ENCODE measurements around the gene SOCS2. TPM values are rescaled to one million over a fixed set of nuclear protein-coding genes. Genes with fewer than 3 reads are reported as not detected.

Gene SOCS2
- total and polyA plus RNA-seq, 11 donors, result 9.2 to 46.5 (median 19.0) TPM

GRCh38 chr12:93563807-93564538, 8.5 kb upstream of the SOCS2 start:
- Histone ChIP-seq H3K4me1 (peaks cover 0 to 4% (median 0%) of the 10 kb centered on the region in 12 donors), H3K4me3 (no peak overlapping the region), H3K27me3 (peaks cover 0 to 2% (median 0%) of the 10 kb centered on the region in 9 donors), H3K9me3 (peaks cover 0 to 12% (median under 1%) of the 10 kb centered on the region in 12 donors), H3K27ac (no peak overlapping the region), H3K36me3 (peaks cover 0 to 51% (median 15%) of the 10 kb centered on the region in 9 donors)
- ATAC-seq (peak in 2 of 4 donors; percentile 24 to 50), DNase-seq (no peak)
- 61 to 65% (median 62%) methylated on average over 6 of the region's 6 CpGs for WGBS, 4 donors
- intact Hi-C loops (cut with DNase I), result loop anchor here in 4 of 10 donors (5.0 to 10.0 kb wide), 3 partner anchors 57 to 331 kb away; no protein-coding TSS in a partner anchor
- no peak for TF ChIP-seq POLR2A (IDR thresholded peaks at IDR 0.05)
- peak in 5 of 12 donors; percentile 18 to 39 (median 31) for TF ChIP-seq CTCF (IDR thresholded peaks at IDR 0.05)

- intact Hi-C loops (cut with DNase I), result loop anchor here in 9 of 10 donors (2.0 to 10.0 kb wide), 6 partner anchors 61 to 512 kb away; no protein-coding TSS in a partner anchor
- DNase-seq (no peak), ATAC-seq (no peak)
- H3K27me3 ChIP-seq, result peaks cover 0 to 2% (median 0%) of the 10 kb centered on the region in 9 donors
- TF ChIP-seq POLR2A (IDR thresholded peaks at IDR 0.05), result no peak
- peaks cover 0 to 6% (median 0%) of the 10 kb centered on the region in 12 donors for H3K4me1 ChIP-seq
- 89 to 98% (median 94%) methylated on average over 3 of the region's 3 CpGs for WGBS, 4 donors
- peaks cover 0 to 4% (median 0%) of the 10 kb centered on the region in 12 donors for H3K9me3 ChIP-seq
- no peak overlapping the region for H3K27ac ChIP-seq
- peaks cover 0 to 51% (median 15%) of the 10 kb centered on the region in 9 donors for H3K36me3 ChIP-seq
- H3K4me3 ChIP-seq, result no peak overlapping the region
These were observed 6.7 kb upstream of the SOCS2 start for GRCh38 chr12:93565760-93566159.

GRCh38 chr12:93567174-93567573, 5.3 kb upstream of the SOCS2 start:
- DNase-seq, result no peak
- intact Hi-C loops (cut with DNase I), result loop anchor here in 9 of 10 donors (2.0 to 10.0 kb wide), 6 partner anchors 62 to 510 kb away; no protein-coding TSS in a partner anchor
- no peaks in the 10 kb centered on the region for H3K9me3 ChIP-seq
- H3K27ac ChIP-seq, result no peak overlapping the region
- peaks cover 0 to 10% (median 0%) of the 10 kb centered on the region in 12 donors for H3K4me1 ChIP-seq
- no peak for TF ChIP-seq POLR2A (IDR thresholded peaks at IDR 0.05)
- H3K27me3 ChIP-seq, result peaks cover 0 to 6% (median 0%) of the 10 kb centered on the region in 9 donors
- H3K36me3 ChIP-seq, result peaks cover 0 to 50% (median 15%) of the 10 kb centered on the region in 9 donors
- no peak overlapping the region for H3K4me3 ChIP-seq
- ATAC-seq, result no peak
- 60 to 78% (median 67%) methylated on average over 3 of the region's 3 CpGs for WGBS, 4 donors

- 80 to 90% (median 85%) methylated on average over 3 of the region's 3 CpGs for WGBS, 4 donors
- Histone ChIP-seq H3K27ac (no peak overlapping the region), H3K27me3 (peaks cover 0 to 15% (median 0%) of the 10 kb centered on the region in 9 donors), H3K36me3 (peaks cover 0 to 42% (median 15%) of the 10 kb centered on the region in 9 donors), H3K4me3 (no peak overlapping the region), H3K4me1 (peaks cover 0 to 17% (median 0%) of the 10 kb centered on the region in 12 donors), H3K9me3 (no peaks in the 10 kb centered on the region)
- intact Hi-C loops (cut with DNase I), result loop anchor here (2.0 to 10.0 kb wide), 9 partner anchors 63 to 535 kb away; partner anchors contain the start of gene CRADD (in 1 of the 10)
- no peak for TF ChIP-seq POLR2A (IDR thresholded peaks at IDR 0.05)
- no peak for TF ChIP-seq CTCF (IDR thresholded peaks at IDR 0.05)
- DNase-seq, result no peak
- no peak for ATAC-seq
These were observed 4.4 kb upstream of the SOCS2 start for GRCh38 chr12:93568091-93568490.

GRCh38 chr12:93569301-93569655, 3.2 kb upstream of the SOCS2 start:
- peak overlapping the region in 11 of 12 donors; percentile 61 to 90 (median 73) for H3K4me3 ChIP-seq
- no peak for ATAC-seq
- peaks cover 0 to 29% (median 1%) of the 10 kb centered on the region in 12 donors for H3K4me1 ChIP-seq
- intact Hi-C loops (cut with DNase I), result loop anchor here (1.0 to 10.0 kb wide), 12 partner anchors 64 to 534 kb away; partner anchors contain the start of gene CRADD (in 1 of the 10)
- H3K36me3 ChIP-seq, result peaks cover 0 to 30% (median 15%) of the 10 kb centered on the region in 9 donors
- WGBS, 4 donors, result 15 to 17% (median 17%) methylated on average over 6 of the region's 6 CpGs
- peak overlapping the region in 10 of 12 donors; percentile 81 to 99 (median 96) for H3K27ac ChIP-seq
- H3K9me3 ChIP-seq, result no peaks in the 10 kb centered on the region
- no peak for DNase-seq
- peaks cover 0 to 19% (median 0%) of the 10 kb centered on the region in 9 donors for H3K27me3 ChIP-seq
- no peak for TF ChIP-seq POLR2A (IDR thresholded peaks at IDR 0.05)
- TF ChIP-seq CTCF (IDR thresholded peaks at IDR 0.05), result no peak
